ENCODE measurements around the gene KCNK18.

GRCh38 chr10:117178190-117178589 is 19.1 kb upstream of the KCNK18 start:
- TF ChIP-seq POLR2AphosphoS5 (IDR thresholded peaks at IDR 0.05; ENCODE audit: low read depth, low read length) (no peak), TCF7L2 (IDR thresholded peaks at IDR 0.05; ENCODE audit: low read depth, low read length) (no peak), CTCF (IDR thresholded peaks at IDR 0.05) (no peak), REST (IDR thresholded peaks at IDR 0.05; ENCODE audit: insufficient read depth in 1 of 2, low read depth in 2 of 2, low read length in 1 of 2) (no peak)

Measured in Panc1 (cell line).